ENCODE results near the gene ZNF763.
"Not testable (repeated sequence)": the region's sequence is repeated elsewhere in the genome, so short reads cannot be mapped to it uniquely, and the experiment has no call there.

The ZNF763 gene

DNA sequence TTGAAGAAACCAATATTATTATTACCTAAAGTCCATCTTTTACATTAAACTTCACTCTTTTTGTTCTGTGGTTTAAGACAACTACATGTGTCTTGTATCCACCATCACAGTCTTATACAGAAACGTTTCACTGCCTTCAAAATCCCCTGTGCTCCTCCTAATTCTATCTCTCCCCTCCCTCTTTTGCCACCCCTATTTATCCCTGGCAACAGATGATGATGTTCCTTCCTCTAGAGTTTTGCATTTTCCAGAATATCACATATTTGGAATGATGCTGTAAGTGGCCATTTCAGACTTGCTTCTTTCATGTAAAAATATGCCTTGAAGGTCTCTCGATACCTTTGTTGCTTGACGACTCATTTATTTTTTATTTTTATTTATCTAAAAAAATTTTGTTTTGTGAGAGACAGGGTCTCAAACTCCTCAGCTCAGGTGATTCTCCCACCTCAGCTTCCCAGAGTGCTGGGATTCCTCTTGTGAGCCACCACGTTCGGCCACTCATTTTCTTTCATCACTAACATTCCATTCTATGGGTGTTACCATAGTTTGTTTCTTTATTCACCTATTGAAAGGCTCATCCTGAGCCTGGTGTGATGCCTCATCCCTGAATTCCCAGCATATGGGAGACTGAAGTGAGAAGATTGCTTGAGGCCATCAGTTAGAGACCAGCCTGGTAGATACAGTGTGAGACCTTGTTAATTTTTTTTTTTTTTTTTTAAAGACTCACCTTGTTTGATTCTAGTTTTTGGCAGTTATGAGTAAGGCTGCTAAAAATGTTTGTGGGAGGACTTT, 8.4 kb downstream of the ZNF763 start:
- no peak for DNase-seq

DNA sequence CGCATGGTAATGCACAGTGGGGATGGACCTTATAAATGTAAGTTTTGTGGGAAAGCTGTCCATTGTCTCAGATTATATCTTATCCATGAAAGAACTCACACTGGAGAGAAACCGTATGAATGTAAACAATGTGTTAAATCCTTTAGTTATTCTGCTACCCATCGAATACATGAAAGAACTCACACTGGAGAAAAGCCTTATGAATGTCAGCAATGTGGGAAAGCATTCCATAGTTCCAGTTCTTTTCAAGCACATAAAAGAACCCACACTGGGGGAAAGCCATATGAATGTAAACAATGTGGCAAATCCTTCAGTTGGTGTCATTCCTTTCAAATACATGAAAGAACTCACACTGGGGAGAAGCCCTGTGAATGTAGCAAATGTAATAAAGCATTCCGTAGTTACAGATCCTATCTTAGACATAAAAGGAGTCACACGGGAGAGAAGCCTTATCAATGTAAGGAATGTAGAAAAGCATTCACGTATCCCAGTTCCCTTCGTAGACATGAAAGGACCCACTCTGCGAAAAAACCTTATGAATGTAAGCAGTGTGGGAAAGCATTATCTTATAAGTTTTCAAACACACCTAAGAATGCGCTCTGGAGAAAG, 13.8 kb downstream of the ZNF763 start:
- DNase-seq: no peak

DNA sequence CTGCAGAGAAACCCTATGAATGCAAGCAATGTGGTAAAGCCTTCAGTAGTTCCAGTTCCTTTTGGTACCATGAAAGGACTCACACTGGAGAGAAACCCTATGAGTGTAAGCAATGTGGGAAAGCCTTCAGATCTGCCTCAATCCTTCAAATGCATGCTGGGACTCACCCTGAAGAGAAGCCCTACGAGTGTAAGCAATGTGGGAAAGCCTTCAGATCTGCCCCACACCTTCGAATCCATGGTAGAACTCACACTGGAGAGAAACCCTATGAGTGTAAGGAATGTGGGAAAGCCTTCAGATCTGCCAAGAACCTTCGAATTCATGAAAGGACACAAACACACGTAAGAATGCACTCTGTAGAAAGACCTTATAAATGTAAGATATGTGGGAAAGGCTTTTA, 14.7 kb downstream of the ZNF763 start:
- DNase-seq: no peak

DNA sequence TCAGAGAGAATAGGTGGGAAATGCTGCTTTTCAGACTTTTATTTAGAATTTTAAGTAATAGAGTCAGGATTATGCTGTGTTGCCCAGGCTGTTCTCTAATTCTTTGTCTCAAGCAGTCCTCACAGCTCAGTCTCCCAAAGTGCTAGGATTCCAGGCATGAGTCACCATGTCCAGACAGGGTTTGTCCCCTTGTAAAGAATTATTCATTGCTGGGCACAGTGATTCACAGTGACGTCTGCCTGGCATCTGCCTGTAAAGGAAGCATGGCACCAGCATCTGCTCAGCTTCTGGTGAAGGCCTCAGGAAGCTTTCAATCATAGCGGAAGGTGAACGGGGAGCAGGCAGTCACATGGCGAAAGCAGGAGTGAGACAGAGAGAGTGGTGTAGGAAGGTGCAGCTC, 17.7 kb downstream of the ZNF763 start:
- no peak for DNase-seq

DNA sequence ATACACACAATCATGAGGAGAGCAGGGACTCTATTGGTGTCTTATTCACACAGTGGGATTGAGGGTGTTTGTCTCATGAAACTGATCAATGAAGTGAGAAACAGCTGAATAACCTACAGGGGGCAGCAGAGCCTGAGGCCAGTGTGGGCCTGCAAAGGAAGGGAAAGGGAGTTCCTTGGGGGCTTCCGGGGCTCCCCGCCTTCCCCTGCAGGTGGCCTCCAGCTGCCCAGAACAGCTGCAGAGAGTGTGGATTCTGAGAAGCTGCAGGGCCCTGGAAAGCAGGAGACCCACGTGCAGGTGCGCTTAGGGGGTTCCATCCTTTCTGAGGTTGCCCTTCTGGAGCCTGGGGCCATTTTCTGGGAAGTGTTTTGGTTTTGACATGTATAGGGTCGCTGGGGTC, 20.1 kb downstream of the ZNF763 start:
- peak; percentile 36 for DNase-seq

DNA sequence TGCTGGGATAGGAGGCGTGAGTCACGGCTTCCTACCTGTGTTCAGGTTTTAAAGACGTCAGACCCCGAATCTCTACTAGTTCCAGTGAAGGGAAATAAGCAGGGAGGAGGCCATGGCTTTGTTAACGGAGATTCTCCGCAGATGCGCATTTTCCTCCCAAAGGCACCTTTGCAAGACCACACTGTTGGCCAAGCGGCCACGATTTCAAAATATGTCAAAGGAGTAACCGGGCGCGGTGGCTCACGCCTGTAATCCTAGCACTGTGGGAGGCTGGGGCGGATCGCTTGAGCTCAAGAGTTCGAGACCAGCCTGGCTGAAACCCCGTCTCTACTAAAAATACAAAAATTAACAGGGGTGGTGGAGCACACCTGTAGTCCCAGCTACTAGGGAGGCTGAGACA, 21.9 kb downstream of the ZNF763 start:
- no peak for DNase-seq

DNA sequence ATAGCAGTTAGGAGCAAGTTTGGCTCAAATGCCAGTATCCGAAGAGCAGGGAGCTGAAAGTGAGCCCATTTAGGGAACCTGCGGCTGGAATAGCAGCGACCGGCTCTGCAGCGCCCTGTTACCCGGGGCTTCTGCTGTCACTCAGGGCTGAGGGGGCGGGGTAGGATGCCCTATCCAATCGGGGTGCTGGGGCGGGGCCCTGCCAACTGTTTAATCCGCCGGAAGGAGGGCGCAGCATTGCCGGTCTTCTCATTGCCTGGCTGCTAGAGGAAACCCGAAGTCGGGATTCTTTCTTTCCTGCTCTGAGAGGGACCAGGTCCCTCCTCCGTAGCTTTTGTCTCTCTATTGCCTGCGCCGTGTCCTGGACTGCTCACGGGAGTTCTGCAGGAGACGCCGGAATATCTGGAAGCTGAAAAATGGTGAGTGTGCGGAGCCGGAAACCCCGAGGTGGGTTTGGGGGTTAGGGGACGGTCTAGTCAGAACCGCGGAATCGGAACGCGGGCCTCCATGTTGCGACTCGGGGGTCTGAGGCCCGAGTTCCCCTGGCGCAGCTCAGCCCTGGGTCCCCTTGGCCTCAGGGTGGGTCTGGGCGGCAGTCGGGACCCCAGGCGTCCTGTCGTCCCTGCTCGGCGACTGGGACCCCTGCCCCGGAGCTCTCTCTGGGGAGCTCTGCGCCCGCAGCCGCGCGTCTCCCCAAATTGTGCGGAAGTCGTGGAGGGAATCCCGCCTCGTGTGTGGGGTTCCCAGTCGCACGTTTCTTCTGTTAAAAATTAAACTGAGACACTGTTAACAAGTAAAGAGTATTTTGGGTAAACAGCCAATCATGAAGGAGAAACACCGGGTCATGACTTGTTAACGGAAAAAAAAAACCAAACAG, 22.8 kb downstream of the ZNF763 start:
- peak; percentile 95 for DNase-seq

DNA sequence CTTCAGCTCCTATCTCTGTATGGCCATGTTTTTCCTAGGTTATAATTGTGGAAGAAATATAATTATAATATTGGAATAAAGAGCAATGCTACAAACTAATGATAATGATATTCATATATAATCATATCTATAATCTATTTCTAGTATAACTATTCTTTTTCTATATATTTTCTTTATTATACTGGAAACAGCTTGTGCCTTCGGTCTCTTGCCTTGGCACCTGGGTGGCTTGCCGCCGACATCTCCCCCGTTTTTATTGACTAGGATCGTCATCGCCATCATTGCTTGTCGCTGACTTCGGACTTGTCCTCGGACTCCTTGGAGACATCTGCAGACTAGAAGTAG, 24.2 kb downstream of the ZNF763 start:
- no peak for DNase-seq

DNA sequence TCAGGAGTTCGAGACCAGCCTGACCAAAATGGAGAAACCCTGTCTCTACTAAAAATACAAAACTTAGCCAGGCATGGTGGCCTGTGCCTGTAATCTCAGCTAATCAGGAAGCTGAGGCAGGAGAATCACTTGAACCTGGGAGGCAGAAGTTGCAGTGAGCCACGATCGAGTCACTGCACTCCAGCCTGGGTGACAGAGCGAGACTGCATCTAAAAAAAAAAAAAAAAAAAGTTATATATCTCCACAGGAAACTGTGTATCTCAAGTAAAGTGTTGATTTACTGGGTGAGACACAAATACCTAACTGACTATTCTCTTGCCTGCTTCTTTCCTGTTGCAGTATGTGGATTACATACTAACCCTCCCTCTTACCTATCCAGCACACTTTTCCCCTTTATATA, 27.1 kb downstream of the ZNF763 start:
- DNase-seq: not testable (repeated sequence)

DNA sequence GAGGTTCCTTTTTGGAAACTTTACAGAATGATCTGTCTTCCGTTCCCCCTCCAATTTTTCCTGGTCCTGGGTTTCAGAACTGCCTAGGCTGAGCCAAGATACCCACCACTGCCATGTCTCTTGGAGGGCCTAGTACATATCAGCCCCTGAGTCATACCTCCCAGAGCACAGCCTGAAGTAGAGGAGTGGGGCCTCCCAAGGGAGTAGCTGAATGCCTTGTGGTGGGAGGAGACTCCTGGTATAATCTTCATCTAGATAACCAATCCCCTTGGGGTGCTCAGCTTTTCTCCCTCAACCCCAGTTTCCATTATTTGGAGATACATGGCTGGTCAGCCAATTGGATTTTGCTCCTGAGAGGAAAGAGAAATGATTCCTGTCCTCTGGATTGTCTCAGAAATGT, 30.3 kb downstream of the ZNF763 start:
- DNase-seq: no peak

DNA sequence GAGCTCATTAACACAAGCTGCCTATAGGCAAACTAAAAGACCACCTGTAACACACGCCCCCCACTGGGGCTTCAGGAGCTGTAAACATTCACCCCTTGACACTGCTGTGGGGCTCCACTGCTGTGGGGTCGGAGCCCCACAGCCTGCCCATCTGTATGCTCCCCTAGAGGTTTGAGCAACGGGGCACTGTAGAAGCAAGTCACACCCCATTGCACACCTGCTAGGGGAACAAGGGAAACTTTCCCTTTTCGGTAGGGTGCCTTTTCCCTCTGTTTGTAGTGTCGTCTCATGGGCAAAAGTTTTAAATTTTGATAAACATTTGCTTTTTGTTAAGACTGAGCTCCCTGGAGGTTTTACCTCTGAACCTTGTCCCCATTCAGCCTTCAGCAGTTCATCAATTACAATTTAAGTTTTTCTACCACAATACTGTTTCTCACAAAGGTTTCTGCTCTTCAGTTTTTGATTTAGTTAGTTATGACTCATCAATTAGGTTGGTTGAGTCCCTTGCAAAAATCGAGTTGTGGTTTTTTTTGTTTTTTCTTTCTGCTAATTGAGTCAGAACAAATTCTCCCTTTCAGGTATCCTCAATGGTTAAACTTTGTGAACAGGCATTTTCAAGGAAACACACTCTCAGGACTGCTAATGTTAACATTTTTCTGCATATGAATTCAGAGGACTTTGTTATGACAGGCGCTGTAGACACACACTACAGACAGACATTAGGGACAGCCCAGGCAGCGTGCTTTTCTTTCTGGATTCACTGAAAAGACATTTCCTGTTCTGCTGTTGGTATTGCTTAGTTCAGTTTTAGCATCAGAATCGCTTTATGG, 35.5 kb downstream of the ZNF763 start:
- DNase-seq: no peak

DNA sequence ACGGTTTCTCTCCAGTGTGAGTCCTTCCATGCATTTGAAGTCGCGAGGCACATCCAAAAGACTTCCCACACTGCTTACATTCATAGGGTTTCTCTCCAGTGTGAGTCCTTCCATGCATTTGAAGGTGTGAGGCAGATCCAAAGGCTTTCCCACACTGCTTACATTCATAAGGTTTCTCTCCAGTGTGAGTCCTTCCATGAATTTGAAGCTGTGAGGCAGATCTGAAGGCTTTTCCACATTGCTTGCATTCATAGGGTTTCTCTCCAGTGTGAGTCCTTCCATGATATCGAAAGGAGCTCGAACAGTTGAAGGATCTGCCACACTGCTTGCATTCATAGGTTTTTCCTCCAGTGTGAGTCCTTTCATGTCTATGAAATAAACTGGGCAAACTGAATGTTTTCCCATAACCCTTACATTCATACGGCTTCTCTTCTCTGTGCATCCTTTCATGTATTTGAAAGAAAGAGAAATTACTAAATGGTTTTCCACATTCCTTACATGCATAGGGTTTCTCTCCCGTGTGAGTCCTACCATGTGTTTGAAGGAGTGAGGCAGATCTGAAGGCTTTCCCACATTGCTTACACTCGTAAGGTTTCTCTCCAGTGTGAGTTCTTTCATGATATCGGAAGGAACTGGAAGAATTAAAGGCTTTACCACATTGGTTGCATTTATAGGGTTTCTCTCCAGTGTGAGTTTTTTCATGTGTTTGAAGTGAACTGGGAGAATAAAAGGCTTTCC, 50.3 kb downstream of the ZNF763 start:
- DNase-seq: no peak

DNA sequence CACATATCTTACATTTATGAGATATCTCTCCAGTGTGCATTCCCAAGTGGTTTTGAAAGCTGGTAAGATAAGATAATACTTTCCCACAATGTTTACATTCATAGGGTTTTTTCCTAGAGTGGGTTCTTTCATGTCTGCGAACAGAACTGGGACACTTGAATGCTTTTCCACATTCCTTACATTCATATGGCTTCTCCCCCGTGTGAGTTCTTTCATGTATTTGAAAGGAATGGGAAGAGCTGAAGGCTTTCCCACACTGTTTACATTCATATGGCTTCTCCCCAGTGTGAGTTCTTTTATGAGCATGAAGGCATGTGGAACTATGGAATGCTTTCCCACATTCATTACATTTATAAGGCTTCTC, 50.9 kb downstream of the ZNF763 start:
- DNase-seq: no peak
